Activated CD8-positive, alpha-beta memory T cell treated with anti-CD3 and anti-CD28 coated beads for 48 hours (primary cell): ENCODE measurements around the gene NRXN3.

Experiments
- DNase-seq, 3 experiments: peaks; one replicate each; pipeline ENCODE4 v3.0.0-alpha.2; 2020; ENCODE audit warnings: low read depth in 2 of 3, low spot score in 2 of 3

NRXN3 gene

DNA sequence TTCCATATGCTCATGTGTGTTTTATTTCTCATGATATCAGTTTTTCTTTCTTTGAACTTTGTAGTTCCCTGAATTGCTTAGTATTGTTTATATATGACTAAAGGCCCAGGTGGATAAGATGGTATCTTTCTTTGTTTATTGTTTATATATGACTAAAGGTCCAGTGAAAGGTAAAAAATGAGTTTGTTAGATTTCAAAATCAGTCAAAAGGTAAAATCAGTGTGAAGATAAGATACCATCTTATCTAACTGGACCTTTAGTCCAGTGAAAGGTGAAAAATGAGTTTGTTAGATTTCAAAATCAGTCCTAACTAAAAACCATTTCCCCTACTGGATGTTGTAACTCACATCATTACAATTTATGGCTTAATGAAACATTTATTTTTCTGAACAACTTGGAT lies 1150.9 kb downstream of the NRXN3 start:
- no peak for DNase-seq

- DNase-seq: no peak
These were observed 1154.9 kb downstream of the NRXN3 start for GRCh38 chr14:79325071-79325470.

GRCh38 chr14:79325557-79325956 lies 1155.4 kb downstream of the NRXN3 start:
- no peak for DNase-seq

GRCh38 chr14:79328863-79329262 lies 1158.7 kb downstream of the NRXN3 start:
- no peak for DNase-seq

- DNase-seq: no peak
These were observed 1161.7 kb downstream of the NRXN3 start for GRCh38 chr14:79331830-79332229.

- no peak for DNase-seq
These were observed 1162.5 kb downstream of the NRXN3 start for GRCh38 chr14:79332504-79333197.

GRCh38 chr14:79333198-79333546 lies 1163.0 kb downstream of the NRXN3 start:
- DNase-seq: no peak

- DNase-seq: no peak
These were observed 1164.1 kb downstream of the NRXN3 start for GRCh38 chr14:79334272-79334671.

DNA sequence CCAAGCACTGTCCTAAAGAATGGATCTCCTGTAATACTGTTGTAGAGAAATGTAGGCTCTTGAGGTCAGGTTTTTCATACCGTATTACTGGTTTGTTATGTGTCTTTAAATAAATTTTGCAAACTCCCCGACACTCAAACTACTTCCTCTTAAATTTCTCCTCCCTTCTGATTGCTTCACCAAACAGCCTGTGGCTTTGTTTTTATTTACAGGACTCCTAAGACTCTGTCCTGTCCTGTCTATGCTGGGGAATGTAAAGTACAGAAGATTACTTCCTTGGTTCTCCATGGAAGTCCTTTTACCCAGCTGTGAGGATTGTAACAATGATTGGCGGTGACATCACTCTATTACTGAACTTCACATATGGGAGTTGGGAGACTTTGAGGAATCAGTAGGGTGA lies 1167.6 kb downstream of the NRXN3 start:
- no peak for DNase-seq

DNA sequence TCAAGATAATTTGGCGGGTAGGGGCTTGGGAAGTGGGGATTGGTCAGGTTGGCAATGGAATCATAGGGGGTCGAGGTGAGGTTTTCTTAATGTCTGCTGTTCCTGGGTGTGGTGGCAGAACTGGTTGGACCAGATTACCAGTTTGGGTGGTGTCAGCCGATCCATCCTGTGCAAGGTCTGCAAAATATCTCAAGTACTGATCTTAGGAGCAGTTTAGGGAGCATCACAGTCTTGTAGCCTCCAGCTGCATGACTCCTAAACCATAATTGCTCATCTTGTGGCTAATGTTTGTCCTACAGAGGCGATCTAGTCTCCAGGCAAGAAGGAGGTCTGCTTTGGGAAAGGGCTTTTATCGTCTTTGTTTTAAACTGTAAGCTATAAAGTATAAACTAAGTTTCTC lies 1172.8 kb downstream of the NRXN3 start:
- no peak for DNase-seq

DNA sequence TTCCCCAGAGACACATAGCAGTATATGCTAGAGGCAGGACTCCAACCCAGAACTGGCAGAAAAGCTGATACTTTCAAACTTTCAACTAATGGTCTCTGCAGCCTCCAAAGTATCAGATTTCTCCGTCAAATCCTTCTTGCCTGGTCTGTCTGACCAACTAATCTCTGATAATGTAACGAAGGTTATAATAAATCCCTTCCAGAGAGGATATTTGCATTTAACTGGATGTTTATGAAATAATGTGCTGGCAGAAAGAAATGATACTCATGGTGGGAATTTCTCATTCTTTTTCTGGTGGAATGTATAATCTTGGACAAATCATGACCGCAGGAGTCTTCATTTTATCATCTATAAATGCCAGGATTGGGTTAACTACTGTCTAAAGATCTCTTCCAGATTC lies 1180.8 kb downstream of the NRXN3 start:
- no peak for DNase-seq

GRCh38 chr14:79352076-79352630 lies 1182.0 kb downstream of the NRXN3 start:
- no peak for DNase-seq

GRCh38 chr14:79354336-79354735 lies 1184.2 kb downstream of the NRXN3 start:
- no peak for DNase-seq

DNA sequence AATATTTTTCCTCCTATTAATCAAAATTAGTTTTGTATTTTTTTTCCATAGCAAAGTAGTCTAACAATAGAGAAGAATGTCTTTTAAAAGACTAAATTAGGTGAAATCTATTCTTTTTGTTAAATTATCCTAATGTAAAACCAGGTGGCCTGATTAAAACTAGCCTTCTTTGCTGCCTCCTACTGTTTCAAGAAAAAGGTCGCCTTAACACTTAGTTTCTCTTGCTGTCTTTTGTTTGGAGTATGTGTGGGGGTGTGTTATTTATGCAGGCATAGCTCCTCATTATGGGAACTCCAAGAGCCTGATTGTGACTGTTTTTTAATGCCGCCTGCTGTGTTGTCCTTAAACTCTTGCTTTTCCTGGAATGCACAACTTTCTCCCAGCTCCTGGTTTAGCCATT lies 1185.9 kb downstream of the NRXN3 start:
- DNase-seq: no peak

DNA sequence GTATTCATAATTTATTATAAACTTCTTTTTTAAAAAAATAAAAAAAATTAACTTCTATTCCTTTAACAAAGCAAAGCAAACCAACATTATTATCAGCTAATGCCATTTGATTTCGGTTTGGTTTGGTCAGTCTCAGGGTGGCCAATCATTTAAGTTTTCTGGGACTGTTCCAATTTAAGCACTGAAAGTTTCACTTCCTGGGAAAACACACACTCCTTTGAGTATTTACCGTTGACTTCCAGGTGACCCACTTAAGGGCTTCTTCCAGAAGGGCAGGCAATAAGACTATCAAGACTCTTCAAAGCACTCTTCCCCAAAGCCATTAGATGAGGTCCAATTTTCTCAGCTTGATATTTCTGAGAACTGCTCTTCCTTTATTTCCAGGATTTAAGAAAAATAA lies 1187.1 kb downstream of the NRXN3 start:
- DNase-seq: no peak

DNA sequence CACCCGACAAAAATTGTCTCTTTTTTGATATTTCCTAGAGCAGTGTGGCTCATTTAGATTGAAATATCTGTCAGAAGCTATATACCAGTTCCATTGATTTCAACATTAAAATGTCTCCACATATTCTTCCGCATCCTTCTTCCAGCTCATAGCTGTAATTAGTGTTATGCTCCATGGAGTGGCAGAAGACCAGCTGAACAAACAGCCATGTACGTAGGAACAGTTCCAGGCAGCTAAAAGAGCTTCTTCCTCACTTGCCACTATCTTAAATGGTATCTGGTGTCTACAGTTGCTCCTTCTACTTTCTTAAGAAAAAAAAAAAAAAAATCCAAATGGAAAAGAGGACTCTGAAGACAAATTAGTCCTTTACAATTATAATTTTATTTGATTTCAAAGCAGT lies 1193.1 kb downstream of the NRXN3 start:
- DNase-seq: no peak

DNA sequence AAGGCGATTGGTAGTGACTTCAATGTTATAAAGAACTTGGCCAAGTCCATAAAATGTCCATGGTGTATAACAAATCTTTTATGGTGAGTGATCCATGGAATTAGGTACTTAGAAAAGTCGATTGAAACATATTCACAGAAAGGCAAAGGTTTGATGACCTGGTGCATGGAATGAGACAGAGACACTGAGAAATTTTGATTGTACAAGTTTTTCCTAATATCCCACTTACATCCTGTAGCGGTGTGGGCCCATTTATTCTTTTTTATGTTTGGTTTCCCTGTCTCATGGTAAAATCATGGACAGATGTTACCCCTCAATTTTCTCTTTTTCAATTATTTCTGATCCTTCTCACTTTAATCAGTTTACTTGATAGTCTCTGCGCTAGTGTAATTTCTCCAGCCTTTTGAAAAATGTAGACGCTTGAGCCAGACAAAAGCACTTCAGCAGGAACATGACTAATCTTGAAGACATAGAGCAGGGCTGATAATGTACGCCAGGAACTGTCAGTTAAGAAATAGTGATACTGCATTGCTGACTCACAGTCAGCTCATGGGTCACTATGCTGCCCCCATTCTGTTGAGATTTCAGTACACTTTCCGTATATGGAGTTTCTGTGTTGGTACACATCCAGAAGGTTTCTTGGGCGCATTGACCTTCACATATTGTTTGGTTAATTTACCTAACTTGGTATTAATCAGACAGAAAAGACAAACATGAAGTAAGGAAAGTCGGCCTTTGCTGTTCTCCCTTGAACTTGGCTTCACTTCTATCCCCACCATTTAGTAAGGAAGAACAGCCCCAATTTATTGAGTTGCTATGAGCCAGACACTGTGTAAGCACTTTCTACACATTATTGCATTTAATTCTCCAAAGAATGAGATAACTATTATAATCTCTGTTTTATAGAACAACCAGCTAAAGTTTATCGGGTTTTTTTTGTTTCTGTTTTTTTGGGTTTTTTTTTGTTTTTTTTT lies 1199.5 kb downstream of the NRXN3 start:
- DNase-seq: no peak

- no peak for DNase-seq
These were observed 1200.8 kb downstream of the NRXN3 start for GRCh38 chr14:79370969-79371368.

DNA sequence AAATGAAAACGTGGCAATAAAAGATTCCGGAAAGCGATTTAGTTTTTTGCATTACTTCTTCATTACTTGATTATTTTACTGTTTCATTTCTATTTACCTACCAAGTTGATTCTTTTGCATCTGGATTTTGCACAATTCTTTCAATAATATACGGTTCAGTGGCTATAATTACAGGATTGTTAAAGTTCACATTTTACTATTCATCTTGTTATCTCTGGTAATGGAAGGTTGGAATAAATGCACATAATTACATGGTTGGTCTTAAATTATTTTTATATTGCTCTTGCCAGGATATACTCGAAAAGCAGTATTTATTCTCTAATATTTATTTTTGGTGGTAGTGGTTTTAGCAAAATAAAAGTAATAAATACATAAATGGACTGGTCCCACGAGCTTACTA lies 1203.3 kb downstream of the NRXN3 start:
- no peak for DNase-seq

DNA sequence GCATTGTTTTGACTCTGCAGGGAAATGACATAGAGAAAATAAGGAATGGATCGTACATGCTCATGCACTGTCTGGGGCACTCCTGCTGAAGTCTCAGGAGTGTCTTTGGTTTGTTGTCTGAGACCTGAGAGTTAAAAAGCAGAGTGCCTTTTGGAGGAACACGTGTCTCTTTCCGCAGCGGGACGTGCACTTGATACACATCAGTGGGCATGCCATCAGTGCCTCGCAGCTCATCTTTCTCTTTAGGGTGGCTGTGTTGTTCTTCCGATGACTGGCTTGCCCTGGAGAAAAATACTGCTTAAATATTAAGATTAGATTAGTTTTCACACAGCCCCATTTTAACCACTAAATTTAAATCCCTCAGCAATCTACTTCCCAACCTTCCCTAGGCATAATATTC lies 1205.2 kb downstream of the NRXN3 start:
- DNase-seq: no peak

DNA sequence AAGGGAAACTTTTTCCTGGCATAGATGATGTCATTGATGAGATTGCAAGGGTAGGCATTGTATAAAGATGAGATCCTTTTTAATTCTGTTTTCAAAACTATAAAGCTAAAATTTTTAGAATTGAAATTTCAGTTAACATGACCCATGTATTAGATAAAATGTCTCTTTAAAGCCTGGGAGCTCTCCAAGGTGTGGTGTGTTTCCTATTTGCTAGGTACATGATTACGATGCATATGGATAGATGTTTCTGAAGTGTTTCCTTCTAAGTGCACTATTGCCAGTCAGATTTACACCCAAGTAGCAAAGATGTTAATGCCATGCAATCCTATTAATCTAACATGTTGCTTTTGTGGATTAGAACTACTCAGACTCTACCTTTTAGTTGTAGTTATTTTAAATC lies 1206.4 kb downstream of the NRXN3 start:
- no peak for DNase-seq

- DNase-seq: no peak
These were observed 1207.8 kb downstream of the NRXN3 start for GRCh38 chr14:79378020-79378419.
